Left lung (tissue), 10 donors: ENCODE measurements around the gene CAMTA1. TPM values are rescaled to one million over a fixed set of nuclear protein-coding genes. Genes with fewer than 3 reads are reported as not detected.

Experiments
- ATAC-seq: fragments of 200-7000 bp; cut with Tn5 transposase; one replicate; pipeline ENCODE4 v1.9.1; 2020; ENCODE audit warnings: moderate library complexity
- DNase-seq, 4 donors: peaks; one replicate each; pipeline ENCODE4 v3.0.0-alpha.2; 2013 to 2020
- H3K27ac ChIP-seq, 2 donors: fragments of 200-600 bp; sonication (generic) in 1 of 2; one replicate each; pipeline versions ENCODE4 v1.5.0 to v1.8.0; 2020 to 2021
- H3K27me3 ChIP-seq, 2 donors: fragments of 200-600 bp; sonication (generic) in 1 of 2; one replicate each; pipeline versions ENCODE4 v1.5.0 to v1.8.0; 2020 to 2021
- H3K36me3 ChIP-seq, 2 donors: fragments of 200-600 bp; sonication (generic) in 1 of 2; one replicate each; pipeline versions ENCODE4 v1.5.0 to v1.8.0; 2020 to 2021
- H3K4me1 ChIP-seq, 2 donors: fragments of 200-600 bp; one replicate each; pipeline ENCODE4 v1.8.0; 2021
- H3K4me3 ChIP-seq, 2 donors: fragments of 200-600 bp; sonication (generic) in 1 of 2; one replicate each; pipeline versions ENCODE4 v1.5.0 to v1.8.0; 2020 to 2021; ENCODE audit warnings: mild to moderate bottlenecking in 1 of 2
- H3K9me3 ChIP-seq, 2 donors: fragments of 200-600 bp; sonication (generic) in 1 of 2; one replicate each; pipeline versions ENCODE4 v1.5.0 to v1.8.0; 2020 to 2021
- intact Hi-C, 2 donors: fragments of 100-400 bp; cut with DNase I; formaldehyde crosslinking; loops; one replicate each; pipeline versions ENCODE4 v1.11.2 to v1.14.2; 2022
- polyA plus RNA-seq, 6 donors: library from polyadenylated mRNA; unstranded; fragments of 120-200 nt; gene quantifications; one replicate each; pipeline ENCODE4 v1.2.1, GENCODE V29; 2013; ENCODE audit not compliant: insufficient read length in 6 of 6
- total RNA-seq, 2 donors: library from RNA; stranded (reverse); fragmentation: NEBNext Ultra II Directional; extraction: Animal tissue kit (Norgen Biotek cat#: 25700); gene quantifications; one replicate each; pipeline ENCODE4 v1.2.1, GENCODE V29; 2021
- TF ChIP-seq, protein P1 (sequence below), 2 donors: fragments of 200-600 bp; sonication (generic) in 1 of 2; IDR thresholded peaks; one replicate each; pipeline versions ENCODE4 v1.5.0 to v1.8.0; 2021; ENCODE audit warnings: antibody characterized with exemption in 2 of 2
- donor health status: DM: no; HTN: yes; CAD: no.
- donor health status: DM: no; HTN: no; CAD: no.

Gene CAMTA1
- total and polyA plus RNA-seq, 8 donors: 42.7 to 69.1 (median 49.4) TPM

DNA sequence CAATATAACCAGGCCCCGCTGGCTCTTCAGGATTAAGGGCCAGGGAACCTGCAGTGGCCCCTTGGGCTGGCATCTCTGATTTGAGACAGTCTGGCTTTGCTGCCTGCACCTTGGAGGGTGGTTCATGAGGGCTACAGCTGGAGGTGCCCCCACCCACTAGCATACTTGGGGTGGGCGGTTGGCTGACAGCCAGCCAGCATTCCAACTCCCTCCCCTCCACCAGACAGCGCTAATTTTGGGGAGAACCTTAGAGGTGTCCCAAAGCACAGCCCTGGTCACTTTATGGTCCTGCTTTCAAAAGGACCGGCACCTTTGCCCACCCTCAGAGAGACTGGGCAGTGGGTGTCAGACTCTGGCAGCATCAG, 805.2 kb downstream of the CAMTA1 start:
- Histone ChIP-seq H3K27me3 (no peaks in the 10 kb centered on the region), H3K36me3 (no peaks in the 10 kb centered on the region), H3K9me3 (no peaks in the 10 kb centered on the region), H3K4me3 (no peak overlapping the region), H3K27ac (no peak overlapping the region), H3K4me1 (no peaks in the 10 kb centered on the region)
- intact Hi-C loops: no loop called here
- DNase-seq (peak in 2 of 4 donors; percentile 28 to 34), ATAC-seq (no peak)
- TF ChIP-seq, protein P1, sequence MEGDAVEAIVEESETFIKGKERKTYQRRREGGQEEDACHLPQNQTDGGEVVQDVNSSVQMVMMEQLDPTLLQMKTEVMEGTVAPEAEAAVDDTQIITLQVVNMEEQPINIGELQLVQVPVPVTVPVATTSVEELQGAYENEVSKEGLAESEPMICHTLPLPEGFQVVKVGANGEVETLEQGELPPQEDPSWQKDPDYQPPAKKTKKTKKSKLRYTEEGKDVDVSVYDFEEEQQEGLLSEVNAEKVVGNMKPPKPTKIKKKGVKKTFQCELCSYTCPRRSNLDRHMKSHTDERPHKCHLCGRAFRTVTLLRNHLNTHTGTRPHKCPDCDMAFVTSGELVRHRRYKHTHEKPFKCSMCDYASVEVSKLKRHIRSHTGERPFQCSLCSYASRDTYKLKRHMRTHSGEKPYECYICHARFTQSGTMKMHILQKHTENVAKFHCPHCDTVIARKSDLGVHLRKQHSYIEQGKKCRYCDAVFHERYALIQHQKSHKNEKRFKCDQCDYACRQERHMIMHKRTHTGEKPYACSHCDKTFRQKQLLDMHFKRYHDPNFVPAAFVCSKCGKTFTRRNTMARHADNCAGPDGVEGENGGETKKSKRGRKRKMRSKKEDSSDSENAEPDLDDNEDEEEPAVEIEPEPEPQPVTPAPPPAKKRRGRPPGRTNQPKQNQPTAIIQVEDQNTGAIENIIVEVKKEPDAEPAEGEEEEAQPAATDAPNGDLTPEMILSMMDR (IDR thresholded peaks at IDR 0.05): no peak

DNA sequence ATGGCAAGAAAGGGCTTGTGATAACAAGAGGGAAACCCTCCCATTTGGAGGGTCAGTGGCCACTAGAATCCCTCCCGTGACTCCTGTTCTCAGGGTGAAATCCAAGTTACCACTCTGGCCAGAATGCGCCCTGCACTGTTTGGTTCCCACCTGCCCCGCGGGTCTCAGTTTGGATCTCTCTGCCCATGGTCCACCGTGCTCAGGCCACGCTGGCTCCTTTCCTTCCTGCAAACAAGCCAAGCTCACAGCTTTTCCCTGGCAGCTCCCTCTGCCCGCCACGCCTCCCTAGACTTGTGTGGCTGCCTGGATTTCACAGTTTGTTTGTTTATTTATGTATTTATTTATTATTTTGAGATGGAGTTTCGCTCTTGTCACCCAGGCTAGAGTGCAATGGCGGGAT, 806.3 kb downstream of the CAMTA1 start:
- Histone ChIP-seq H3K9me3 (no peaks in the 10 kb centered on the region), H3K27ac (no peak overlapping the region), H3K27me3 (no peaks in the 10 kb centered on the region), H3K4me3 (no peak overlapping the region), H3K36me3 (no peaks in the 10 kb centered on the region), H3K4me1 (no peaks in the 10 kb centered on the region)
- intact Hi-C loops: no loop called here
- ATAC-seq (no peak), DNase-seq (peak in 2 of 4 donors; percentile 21 to 45)
- TF ChIP-seq, protein P1 (IDR thresholded peaks at IDR 0.05): no peak

DNA sequence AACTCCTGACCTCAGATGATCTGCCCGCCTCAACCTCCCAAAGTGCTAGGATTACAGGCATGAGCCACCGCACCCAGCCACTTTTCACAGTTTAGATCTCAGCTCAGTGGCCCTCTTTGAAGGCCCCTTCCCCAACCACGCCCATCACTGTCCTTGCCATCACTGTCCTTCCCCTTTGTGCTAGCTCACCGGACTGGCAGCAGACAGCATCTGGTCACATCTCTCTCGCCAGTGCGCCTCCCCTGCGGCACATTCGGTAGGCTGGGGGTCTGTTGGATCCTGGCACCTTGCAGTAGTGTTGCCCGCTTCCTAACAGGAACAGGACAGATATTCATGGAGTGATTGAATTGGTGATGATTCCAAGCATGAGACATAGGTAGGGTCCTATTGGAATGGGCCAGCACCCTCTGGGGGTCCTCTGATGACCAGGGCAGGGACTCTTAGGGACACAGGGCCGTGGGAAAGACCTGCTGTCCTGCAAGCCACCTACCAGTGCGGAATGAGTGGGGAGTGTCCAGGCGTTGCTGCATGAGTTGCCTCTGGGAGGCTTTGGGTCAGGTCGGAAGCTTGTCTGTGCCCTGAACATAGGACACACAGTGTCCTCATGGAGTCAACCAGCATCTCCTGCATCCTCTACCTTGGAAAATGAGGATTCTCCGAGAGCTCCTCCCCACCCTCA, 807.0 kb downstream of the CAMTA1 start:
- H3K4me3 ChIP-seq: no peak overlapping the region
- ATAC-seq (no peak), DNase-seq (peak in 2 of 4 donors; percentile 14 to 45)
- TF ChIP-seq, protein P1 (IDR thresholded peaks at IDR 0.05): no peak
- no peaks in the 10 kb centered on the region for H3K36me3 ChIP-seq
- H3K27me3 ChIP-seq: no peaks in the 10 kb centered on the region
- no peaks in the 10 kb centered on the region for H3K9me3 ChIP-seq
- intact Hi-C loops: no loop called here
- H3K4me1 ChIP-seq: no peaks in the 10 kb centered on the region
- H3K27ac ChIP-seq: no peak overlapping the region

DNA sequence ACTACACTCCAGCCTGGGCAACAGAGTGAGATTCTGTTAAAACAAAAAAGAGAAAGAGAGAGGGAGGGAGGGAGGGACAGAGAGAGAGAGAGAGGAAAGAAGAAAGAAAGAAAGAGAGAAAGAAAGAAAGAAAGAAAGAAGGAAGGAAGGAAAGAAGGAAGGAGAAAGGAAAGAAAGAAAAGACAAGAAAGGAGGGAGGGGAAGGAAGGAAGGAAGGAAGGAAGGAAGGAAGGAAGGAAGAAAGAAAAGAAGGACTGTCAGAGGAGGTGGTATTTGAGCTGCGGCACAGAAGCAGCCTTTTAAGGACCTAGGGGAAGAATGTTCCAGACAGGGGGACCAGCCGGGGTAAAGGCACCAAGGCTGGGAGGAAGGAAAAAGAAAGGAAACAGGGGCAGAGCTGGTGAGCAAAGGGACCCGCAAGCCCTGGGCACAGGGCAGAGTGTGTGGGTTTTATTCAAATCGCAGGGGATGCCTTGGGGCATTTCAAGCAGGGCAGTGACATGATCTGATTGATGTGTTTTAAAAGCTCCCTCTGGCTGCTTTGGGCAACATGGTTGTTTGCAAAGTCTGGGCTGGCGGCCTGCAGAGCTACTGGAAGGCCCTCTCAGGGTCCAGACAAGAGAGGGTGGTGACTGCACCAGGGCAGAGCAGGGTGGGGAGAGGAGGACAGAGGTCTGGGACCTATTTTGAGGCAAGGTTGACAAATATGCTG, 808.9 kb downstream of the CAMTA1 start:
- no peak for ATAC-seq

More for the DNA sequence above, 808.9 kb downstream of the CAMTA1 start:
- Histone ChIP-seq H3K27me3 (no peaks in the 10 kb centered on the region), H3K36me3 (no peaks in the 10 kb centered on the region), H3K4me1 (no peaks in the 10 kb centered on the region), H3K4me3 (no peak overlapping the region), H3K9me3 (peaks cover 0 to 2% of the 10 kb centered on the region in 2 donors), H3K27ac (no peak overlapping the region)
- peak in 2 of 4 donors; percentile 8 to 18 for DNase-seq
- intact Hi-C loops: no loop called here
- TF ChIP-seq, protein P1 (IDR thresholded peaks at IDR 0.05): no peak
